Measurements from ENCODE around the gene CHST7.

The CHST7 gene

GRCh38 chrX:46589977-46590723 lies 16.6 kb downstream of the CHST7 start:
- H3K9me3 ChIP-seq (ENCODE audit: control insufficient read depth, low read length) = no peaks in the 10 kb centered on the region
- H3K4me1 ChIP-seq = no peaks in the 10 kb centered on the region
- no peak overlapping the region for H3K9ac ChIP-seq
- no peaks in the 10 kb centered on the region for H3K79me2 ChIP-seq
- no peaks in the 10 kb centered on the region for H3K36me3 ChIP-seq (ENCODE audit: control insufficient read depth, insufficient read depth, low read length)
- H3K4me3 ChIP-seq (ENCODE audit: low read depth, low read length) = no peak overlapping the region
- no peak overlapping the region for H3K4me2 ChIP-seq (ENCODE audit: low read length)
- H3K27me3 ChIP-seq (ENCODE audit: control insufficient read depth, insufficient read depth, low read length) = no peaks in the 10 kb centered on the region
- no peak overlapping the region for H2AFZ ChIP-seq
- TF ChIP-seq CTCF (IDR thresholded peaks at IDR 0.05) = no peak
- no peak overlapping the region for H3K27ac ChIP-seq

GRCh38 chrX:46595084-46595483 lies 21.5 kb downstream of the CHST7 start:
- Histone ChIP-seq H3K4me1 (no peaks in the 10 kb centered on the region), H3K27me3 (ENCODE audit: control insufficient read depth, insufficient read depth, low read length) (no peaks in the 10 kb centered on the region), H3K4me3 (ENCODE audit: low read depth, low read length) (no peak overlapping the region), H3K79me2 (no peaks in the 10 kb centered on the region), H3K27ac (no peak overlapping the region), H2AFZ (no peak overlapping the region), H3K9ac (no peak overlapping the region), H3K4me2 (ENCODE audit: low read length) (no peak overlapping the region), H3K36me3 (ENCODE audit: control insufficient read depth, insufficient read depth, low read length) (no peaks in the 10 kb centered on the region), H3K9me3 (ENCODE audit: control insufficient read depth, low read length) (no peaks in the 10 kb centered on the region)
- no peak for TF ChIP-seq CTCF (IDR thresholded peaks at IDR 0.05)

GRCh38 chrX:46597208-46597607 lies 23.6 kb downstream of the CHST7 start:
- no peak overlapping the region for H2AFZ ChIP-seq
- H3K4me3 ChIP-seq (ENCODE audit: low read depth, low read length) = no peak overlapping the region
- no peak for TF ChIP-seq CTCF (IDR thresholded peaks at IDR 0.05)
- no peak overlapping the region for H3K4me2 ChIP-seq (ENCODE audit: low read length)
- no peak overlapping the region for H3K27ac ChIP-seq
- no peaks in the 10 kb centered on the region for H3K79me2 ChIP-seq
- no peaks in the 10 kb centered on the region for H3K36me3 ChIP-seq (ENCODE audit: control insufficient read depth, insufficient read depth, low read length)
- peaks cover 2% of the 10 kb centered on the region for H3K4me1 ChIP-seq
- H3K9me3 ChIP-seq (ENCODE audit: control insufficient read depth, low read length) = no peaks in the 10 kb centered on the region
- no peak overlapping the region for H3K9ac ChIP-seq
- no peaks in the 10 kb centered on the region for H3K27me3 ChIP-seq (ENCODE audit: control insufficient read depth, insufficient read depth, low read length)

GRCh38 chrX:46597771-46598170 lies 24.2 kb downstream of the CHST7 start:
- no peak overlapping the region for H3K27ac ChIP-seq

More at GRCh38 chrX:46597771-46598170, 24.2 kb downstream of the CHST7 start:
- no peak overlapping the region for H3K9ac ChIP-seq
- H2AFZ ChIP-seq = no peak overlapping the region
- H3K9me3 ChIP-seq (ENCODE audit: control insufficient read depth, low read length) = no peaks in the 10 kb centered on the region
- no peak for TF ChIP-seq CTCF (IDR thresholded peaks at IDR 0.05)
- H3K4me3 ChIP-seq (ENCODE audit: low read depth, low read length) = no peak overlapping the region
- H3K36me3 ChIP-seq (ENCODE audit: control insufficient read depth, insufficient read depth, low read length) = no peaks in the 10 kb centered on the region
- no peaks in the 10 kb centered on the region for H3K27me3 ChIP-seq (ENCODE audit: control insufficient read depth, insufficient read depth, low read length)
- H3K4me1 ChIP-seq = peaks cover 2% of the 10 kb centered on the region
- no peak overlapping the region for H3K4me2 ChIP-seq (ENCODE audit: low read length)
- H3K79me2 ChIP-seq = no peaks in the 10 kb centered on the region
